ENCODE results near the gene TOP1.

DNA sequence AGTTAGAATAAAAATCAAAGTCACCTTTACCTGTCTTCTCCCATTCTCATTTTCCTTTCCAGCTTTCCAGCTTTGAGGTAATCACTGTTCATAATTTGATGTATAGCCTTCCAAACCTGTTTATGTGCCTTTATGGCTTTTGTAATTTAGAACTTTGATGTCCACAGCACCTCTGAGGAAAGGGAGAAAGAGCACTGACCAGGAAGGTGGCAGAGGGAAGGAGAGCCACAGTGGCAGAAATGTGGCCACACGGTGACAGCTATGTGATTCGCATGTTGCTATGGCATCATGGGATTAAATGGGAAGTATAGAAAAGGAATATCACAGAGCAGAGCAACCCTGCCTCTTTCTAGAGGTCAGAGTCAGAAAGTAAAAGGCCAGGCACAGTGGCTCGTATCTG lies 57.0 kb downstream of the TOP1 start:
- no peak for TF ChIP-seq HOXA7 (CRISPR knock-in tag; IDR thresholded peaks at IDR 0.05)
- TF ChIP-seq, protein P1, sequence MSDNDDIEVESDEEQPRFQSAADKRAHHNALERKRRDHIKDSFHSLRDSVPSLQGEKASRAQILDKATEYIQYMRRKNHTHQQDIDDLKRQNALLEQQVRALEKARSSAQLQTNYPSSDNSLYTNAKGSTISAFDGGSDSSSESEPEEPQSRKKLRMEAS (IDR thresholded peaks at IDR 0.05) = no peak
- TF ChIP-seq SREBF2 (IDR thresholded peaks at IDR 0.05) = no peak
- no peak for TF ChIP-seq POLR2A (IDR thresholded peaks at IDR 0.05; ENCODE audit: low read length)

All from A549 (cell line).